Measurements from ENCODE around the gene FLVCR2. TPM values are rescaled to one million over a fixed set of nuclear protein-coding genes. Genes with fewer than 3 reads are reported as not detected.

The FLVCR2 gene
- total RNA-seq, 1 donor from 2014 or later, result 6.3 TPM

GRCh38 chr14:75579882-75580281 lies 1.5 kb downstream of the FLVCR2 start:
- Mint-ChIP-seq H3K27ac (no peak overlapping the region), H3K36me3 (ENCODE audit: insufficient read depth) (no peaks in the 10 kb centered on the region), H3K9me3 (ENCODE audit: low read depth) (no peaks in the 10 kb centered on the region), H3K27me3 (peaks cover 24% of the 10 kb centered on the region), H3K4me3 (ENCODE audit: low read depth) (peak overlapping the region; percentile 85), H3K4me1 (ENCODE audit: low read depth) (peaks cover 11% of the 10 kb centered on the region)
- TF ChIP-seq CTCF (IDR thresholded peaks at IDR 0.05; ENCODE audit: unreplicated experiment), result no peak
- DNase-seq (ENCODE audit: low spot score, unreplicated experiment), result no peak

- Mint-ChIP-seq H3K27ac (no peak overlapping the region), H3K4me3 (ENCODE audit: low read depth) (no peak overlapping the region), H3K4me1 (ENCODE audit: low read depth) (no peaks in the 10 kb centered on the region), H3K36me3 (ENCODE audit: insufficient read depth) (no peaks in the 10 kb centered on the region), H3K27me3 (peaks cover 16% of the 10 kb centered on the region), H3K9me3 (ENCODE audit: low read depth) (peaks cover 3% of the 10 kb centered on the region)
- no peak for TF ChIP-seq CTCF (IDR thresholded peaks at IDR 0.05; ENCODE audit: unreplicated experiment)
- no peak for DNase-seq (ENCODE audit: low spot score, unreplicated experiment)
These were observed 9.0 kb downstream of the FLVCR2 start for GRCh38 chr14:75587388-75587787.

GRCh38 chr14:75589931-75590330 lies 11.5 kb downstream of the FLVCR2 start:
- no peak for TF ChIP-seq CTCF (IDR thresholded peaks at IDR 0.05; ENCODE audit: unreplicated experiment)
- no peak for DNase-seq (ENCODE audit: low spot score, unreplicated experiment)
- Mint-ChIP-seq H3K27me3 (peaks cover 10% of the 10 kb centered on the region), H3K4me1 (ENCODE audit: low read depth) (no peaks in the 10 kb centered on the region), H3K4me3 (ENCODE audit: low read depth) (no peak overlapping the region), H3K36me3 (ENCODE audit: insufficient read depth) (peaks cover 3% of the 10 kb centered on the region), H3K27ac (no peak overlapping the region), H3K9me3 (ENCODE audit: low read depth) (peaks cover 8% of the 10 kb centered on the region)

- peaks cover 8% of the 10 kb centered on the region for H3K9me3 Mint-ChIP-seq (ENCODE audit: low read depth)
- H3K4me3 Mint-ChIP-seq (ENCODE audit: low read depth), result no peak overlapping the region
- DNase-seq (ENCODE audit: low spot score, unreplicated experiment), result no peak
- TF ChIP-seq CTCF (IDR thresholded peaks at IDR 0.05; ENCODE audit: unreplicated experiment), result no peak
- H3K4me1 Mint-ChIP-seq (ENCODE audit: low read depth), result no peaks in the 10 kb centered on the region
- H3K36me3 Mint-ChIP-seq (ENCODE audit: insufficient read depth), result peaks cover 3% of the 10 kb centered on the region
- no peaks in the 10 kb centered on the region for H3K27me3 Mint-ChIP-seq
- H3K27ac Mint-ChIP-seq, result no peak overlapping the region
These were observed 13.0 kb downstream of the FLVCR2 start for GRCh38 chr14:75591331-75591946.

GRCh38 chr14:75591987-75592575 lies 13.7 kb downstream of the FLVCR2 start:
- TF ChIP-seq CTCF (IDR thresholded peaks at IDR 0.05; ENCODE audit: unreplicated experiment), result no peak
- Mint-ChIP-seq H3K4me3 (ENCODE audit: low read depth) (no peak overlapping the region), H3K27me3 (no peaks in the 10 kb centered on the region), H3K9me3 (ENCODE audit: low read depth) (peaks cover 8% of the 10 kb centered on the region), H3K36me3 (ENCODE audit: insufficient read depth) (peaks cover 3% of the 10 kb centered on the region), H3K4me1 (ENCODE audit: low read depth) (no peaks in the 10 kb centered on the region), H3K27ac (no peak overlapping the region)
- DNase-seq (ENCODE audit: low spot score, unreplicated experiment), result no peak

Data from progenitor cell of endocrine pancreas (in vitro differentiated cells).